ENCODE results near the gene FOXF2. TPM values are rescaled to one million over a fixed set of nuclear protein-coding genes. Genes with fewer than 3 reads are reported as not detected.
A peak's percentile ranks its signal among the peaks of the same experiment; 100 is the strongest.

FOXF2 gene
- total and polyA plus RNA-seq, 10 of the 15 experiments (the other 5 are each of a cell fraction or from before 2014, with no cell fraction given), result not detected

GRCh38 chr6:1380625-1381427 is 8.6 kb upstream of the FOXF2 start:
- Histone ChIP-seq H3K4me3 (no peak overlapping the region), H3K36me3 (ENCODE audit: control insufficient read depth in 2 of 2, insufficient read depth in 2 of 2, low read length in 1 of 2) (no peaks in the 10 kb centered on the region), H3K4me2 (ENCODE audit: control insufficient read depth, insufficient read depth) (no peak overlapping the region), H3K79me2 (ENCODE audit: control insufficient read depth, insufficient read depth, low read length) (no peaks in the 10 kb centered on the region), H3K9me3 (replicated peaks; ENCODE audit: control insufficient read depth, insufficient read depth, low read length) (no peaks in the 10 kb centered on the region; the same call in 2 of the 3 replicates), H3K27me3 (replicated peaks in 1 of 2; ENCODE audit: control insufficient read depth in 2 of 2, insufficient read depth in 2 of 2, low read length in 1 of 2) (peaks cover 23 to 54% of the 10 kb centered on the region in 2 experiments), H3K9ac (ENCODE audit: control insufficient read depth, insufficient read depth, low read length) (no peak overlapping the region), H3K4me1 (ENCODE audit: control insufficient read depth, insufficient read depth, low read length) (no peaks in the 10 kb centered on the region), H4K20me1 (ENCODE audit: control insufficient read depth, insufficient read depth) (no peaks in the 10 kb centered on the region; the same call in none of the 2 replicates), H3K27ac (ENCODE audit: control insufficient read depth, insufficient read depth) (no peak overlapping the region), H2AFZ (ENCODE audit: control insufficient read depth, low read depth, low read length) (no peak overlapping the region)
- 16% methylated on average over 20 of the region's 20 CpGs for WGBS (ENCODE audit: insufficient coverage, insufficient replicate concordance, low lambda C conversion rate, missing lambda C conversion rate)
- in situ Hi-C loops (cut with MboI) (loop anchor here (5.0 kb wide), 1 partner anchor 584 kb away; no protein-coding TSS in a partner anchor), intact Hi-C loops (cut with micrococcal nuclease; ENCODE audit: unreplicated experiment) (loop anchor here (5.0 kb wide), 1 partner anchor 659 kb away; no protein-coding TSS in a partner anchor)
- 0 out of 2 replicates have a peak, but pooled peaks have one; percentile 30 for TF ChIP-seq EZH2 (IDR thresholded peaks at IDR 0.05; ENCODE audit: borderline replicate concordance, control insufficient read depth, low read depth, low read length)
- TF ChIP-seq ATF3 (IDR thresholded peaks at IDR 0.05; ENCODE audit: borderline replicate concordance, extremely low read depth, low read depth, low read length), result no peak
- TF ChIP-seq SUZ12 (IDR thresholded peaks at IDR 0.05; ENCODE audit: unreplicated experiment), result peak; percentile 83
- TF ChIP-seq KDM1A (IDR thresholded peaks at IDR 0.05; ENCODE audit: borderline replicate concordance), result no peak
- no peak for TF ChIP-seq SPI1 (IDR thresholded peaks at IDR 0.05; ENCODE audit: borderline replicate concordance, insufficient read depth, low read depth, low read length)
- no peak for TF ChIP-seq CBX5 (IDR thresholded peaks at IDR 0.05; ENCODE audit: low read depth)
- no peak for TF ChIP-seq EED (IDR thresholded peaks at IDR 0.05; ENCODE audit: low read depth)
- no peak for TF ChIP-seq HCFC1 (IDR thresholded peaks at IDR 0.05; ENCODE audit: low read length)
- no peak for TF ChIP-seq USF2 (IDR thresholded peaks at IDR 0.05; ENCODE audit: borderline replicate concordance, low read depth, low read length)
- no peak for TF ChIP-seq ESRRA (IDR thresholded peaks at IDR 0.05; ENCODE audit: low read length)
- ChIA-PET SMC1A (ENCODE audit: uncharacterized antibody, unreplicated experiment) (interaction anchor here (0.6 to 1.3 kb wide), 5 partner anchors 219 to 1191 kb away, joined by 3 to 6 read pairs (median 3); no protein-coding TSS in a partner anchor), RAD21 (ENCODE audit: unreplicated experiment) (interaction anchor here (0.6 to 1.6 kb wide), 6 partner anchors 56 to 1225 kb away, joined by 3 to 7 read pairs (median 3); no protein-coding TSS in a partner anchor), CTCF (interaction anchor here (0.6 to 1.8 kb wide), 12 partner anchors 12 to 1154 kb away, joined by 3 to 15 read pairs (median 5); no protein-coding TSS in a partner anchor), POLR2A (no interaction called here)
- DNase-seq (ENCODE audit: low read depth, low spot score), result no peak
- FAIRE-seq, result no peak
- BruUV-seq (replicated peaks), result no TSS peak
- ATAC-seq, result no peak
